GM21447 (cell line): Measurements from ENCODE around the gene PCDHGB5.
"Not testable (repeated sequence)": the region's sequence is repeated elsewhere in the genome, so short reads cannot be mapped to it uniquely, and the experiment has no call there.

Experiments used
- ATAC-seq: cut with Tn5 transposase; IDR thresholded peaks from one replicate; pipeline ENCODE4 v1.9.1; 2021; ENCODE audit not compliant: unreplicated experiment

Gene PCDHGB5

GRCh38 chr5:141409598-141410306 lies 12.0 kb downstream of the PCDHGB5 start:
- no peak for ATAC-seq

GRCh38 chr5:141411575-141411974 lies 13.8 kb downstream of the PCDHGB5 start:
- no peak for ATAC-seq

GRCh38 chr5:141412854-141413539 lies 15.2 kb downstream of the PCDHGB5 start, which contains the start of gene PCDHGA10:
PCDHGA10 (plus strand) TSS chr5:141412987; CDS start chr5:141413176, 189 bp downstream.
- ATAC-seq: peak; percentile 70

GRCh38 chr5:141413540-141414069 lies 15.9 kb downstream of the PCDHGB5 start:
- no peak for ATAC-seq

GRCh38 chr5:141414548-141415274 lies 17.0 kb downstream of the PCDHGB5 start:
- not testable (repeated sequence) for ATAC-seq

- not testable (repeated sequence) for ATAC-seq
Observed at GRCh38 chr5:141415275-141415618, 17.5 kb downstream of the PCDHGB5 start.

- ATAC-seq: peak; percentile 56
Observed at GRCh38 chr5:141417494-141418172, 19.9 kb downstream of the PCDHGB5 start, which contains the start of gene PCDHGB7. PCDHGB7 (plus strand) TSS chr5:141417677; CDS start chr5:141417860, 183 bp downstream.

GRCh38 chr5:141419074-141419880 lies 21.5 kb downstream of the PCDHGB5 start:
- no peak for ATAC-seq

- no peak for ATAC-seq
Observed at GRCh38 chr5:141420855-141421488, 23.2 kb downstream of the PCDHGB5 start, which contains the start of gene PCDHGA11. PCDHGA11 (plus strand) TSS chr5:141421051; CDS start chr5:141421228, 177 bp downstream.

- ATAC-seq: no peak
Observed at GRCh38 chr5:141421489-141421855, 23.7 kb downstream of the PCDHGB5 start.

- ATAC-seq: no peak
Observed at GRCh38 chr5:141422742-141423291, 25.1 kb downstream of the PCDHGB5 start.

GRCh38 chr5:141427783-141428426 lies 30.2 kb downstream of the PCDHGB5 start:
- no peak for ATAC-seq

- ATAC-seq: peak; percentile 90
Observed at GRCh38 chr5:141430332-141431113, 32.8 kb downstream of the PCDHGB5 start, which contains the start of gene PCDHGA12. PCDHGA12 (plus strand) TSS chr5:141430507; CDS start chr5:141430760, 253 bp downstream.

- ATAC-seq: no peak
Observed at GRCh38 chr5:141431286-141431685, 33.5 kb downstream of the PCDHGB5 start.

- ATAC-seq: not testable (repeated sequence)
Observed at GRCh38 chr5:141432308-141432707, 34.6 kb downstream of the PCDHGB5 start.

GRCh38 chr5:141432726-141433125 lies 35.0 kb downstream of the PCDHGB5 start:
- ATAC-seq: not testable (repeated sequence)

- ATAC-seq: no peak
Observed at GRCh38 chr5:141434006-141434405, 36.3 kb downstream of the PCDHGB5 start.

GRCh38 chr5:141437221-141437620 lies 39.5 kb downstream of the PCDHGB5 start:
- no peak for ATAC-seq
